GM18868 (cell line): ENCODE measurements around the gene POLN.

Experiments
- ATAC-seq: cut with Tn5 transposase; IDR thresholded peaks from one replicate; pipeline ENCODE4 v1.9.1; 2021; ENCODE audit warnings: mild to moderate bottlenecking, moderate library complexity; ENCODE audit not compliant: unreplicated experiment

Gene POLN

DNA sequence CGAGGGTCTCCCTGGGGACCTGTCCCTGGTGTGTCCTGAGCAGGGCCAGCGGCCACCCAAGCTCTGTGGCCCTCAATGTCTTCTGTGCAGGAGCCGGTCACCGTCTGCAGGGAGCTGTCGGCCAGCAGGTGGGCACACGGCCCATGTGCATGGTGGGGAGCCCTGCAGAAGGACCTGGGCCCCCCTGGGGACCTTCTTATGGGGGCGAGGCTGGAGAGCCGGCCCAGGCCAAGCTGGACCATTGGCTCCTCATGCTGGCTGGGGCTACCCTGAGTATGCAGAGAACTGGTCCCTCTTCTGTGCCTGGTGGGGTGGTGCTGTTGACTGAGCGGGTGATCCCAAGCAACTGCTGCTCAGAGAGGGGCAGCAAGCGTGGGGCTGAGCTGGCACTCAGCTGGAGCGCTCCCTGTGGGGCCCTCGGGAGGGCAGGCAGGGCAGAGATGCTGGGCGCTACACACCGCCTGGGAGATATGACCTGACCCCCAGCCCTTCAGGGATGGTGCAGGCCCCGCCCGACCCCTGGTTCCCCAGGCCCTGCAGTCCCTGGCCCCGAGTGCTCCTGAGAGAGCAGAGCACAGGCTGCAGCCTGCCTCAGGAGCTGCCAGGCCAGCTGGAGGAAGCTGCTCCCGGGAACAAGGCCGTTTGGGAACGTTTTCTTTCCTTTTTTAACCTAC, 168.0 kb downstream of the POLN start:
- no peak for ATAC-seq

DNA sequence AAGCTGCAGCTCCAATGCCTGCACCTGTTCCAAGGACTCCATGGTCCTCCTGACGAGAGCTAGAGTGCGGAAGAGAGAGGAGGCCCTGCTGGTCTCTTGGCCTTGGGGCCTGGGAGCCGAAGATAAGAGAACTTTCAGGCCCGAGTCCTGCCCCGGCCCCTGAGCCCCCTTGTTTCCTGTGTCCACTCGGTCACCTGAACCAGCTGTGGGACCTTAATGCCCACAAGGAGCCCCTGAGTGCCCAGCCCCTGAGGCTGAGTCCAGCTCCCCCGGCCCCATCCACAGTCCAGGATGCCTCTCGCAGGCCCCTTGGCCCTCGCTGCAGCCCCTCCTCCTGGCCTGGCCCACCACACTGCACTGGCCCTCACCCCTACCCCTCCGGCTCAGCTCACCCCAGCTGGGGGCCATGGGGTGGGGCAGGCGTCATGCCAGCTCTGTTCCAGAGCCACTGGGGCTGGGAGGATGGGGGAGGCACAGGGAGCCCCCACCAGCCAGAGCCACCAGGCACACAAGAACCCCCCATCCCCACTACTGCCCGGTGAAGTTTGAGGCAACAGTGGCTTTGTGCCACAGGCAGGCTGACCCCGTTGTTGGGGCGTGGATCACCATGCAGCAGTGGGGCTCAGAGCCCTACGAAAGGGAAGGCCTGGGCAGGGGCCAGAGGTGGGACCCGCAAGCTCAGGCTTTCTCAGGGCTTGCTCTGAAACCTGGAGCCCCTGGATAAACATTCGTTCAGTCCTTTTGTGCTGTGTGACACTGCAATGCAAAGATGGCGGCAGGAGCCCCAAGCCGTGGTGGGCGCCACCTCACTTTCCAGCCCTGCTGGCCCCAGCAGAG, 168.7 kb downstream of the POLN start:
- no peak for ATAC-seq

DNA sequence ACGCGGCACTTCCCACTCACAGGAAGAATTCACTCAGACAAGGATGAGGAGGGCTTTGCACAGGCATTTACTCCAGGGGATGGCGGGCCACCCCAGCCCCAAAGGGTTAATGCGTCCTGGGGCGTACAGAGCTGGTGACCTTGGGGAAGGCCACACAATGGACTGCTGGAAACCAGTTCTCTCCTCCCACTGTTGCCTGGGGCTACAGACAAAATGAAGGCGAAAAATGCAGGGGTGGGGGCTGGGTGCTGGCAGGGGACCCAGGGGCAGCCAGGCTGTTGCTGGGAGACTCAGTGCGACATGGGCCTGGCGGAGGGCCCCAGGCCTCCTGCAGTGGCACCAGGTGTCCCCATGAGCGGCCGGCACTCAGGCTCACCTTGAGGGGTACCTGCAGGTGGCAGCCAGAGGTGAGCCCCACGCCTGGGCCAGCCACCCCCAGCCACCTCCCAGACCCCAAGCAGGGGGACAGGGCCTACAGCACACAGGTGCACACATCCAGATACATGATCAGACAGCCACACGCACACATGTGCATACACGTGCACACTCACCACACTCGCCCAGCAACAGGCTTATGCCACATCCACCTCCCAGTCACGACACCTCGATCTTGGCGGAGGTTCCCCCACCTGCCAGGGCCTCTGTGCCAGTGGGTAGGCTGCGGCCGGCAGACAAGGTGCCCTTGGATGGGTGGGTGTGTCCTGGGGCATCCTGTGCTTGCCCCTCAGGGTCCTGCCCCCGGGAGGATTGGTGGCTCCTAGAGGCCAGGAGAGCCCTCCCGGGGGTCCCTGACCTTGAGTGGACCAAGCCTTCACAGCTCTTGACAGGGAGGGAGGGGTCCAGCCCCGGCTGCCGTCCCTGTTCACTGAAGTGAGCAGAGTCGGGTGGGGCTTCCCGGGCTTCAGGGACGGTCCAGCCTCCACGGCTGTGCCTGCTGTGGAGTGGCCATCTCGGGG, 169.7 kb downstream of the POLN start:
- no peak for ATAC-seq

- ATAC-seq: no peak
Observed at GRCh38 chr4:2071252-2071911, 170.5 kb downstream of the POLN start.

GRCh38 chr4:2070421-2071251, 171.3 kb downstream of the POLN start:
- no peak for ATAC-seq

DNA sequence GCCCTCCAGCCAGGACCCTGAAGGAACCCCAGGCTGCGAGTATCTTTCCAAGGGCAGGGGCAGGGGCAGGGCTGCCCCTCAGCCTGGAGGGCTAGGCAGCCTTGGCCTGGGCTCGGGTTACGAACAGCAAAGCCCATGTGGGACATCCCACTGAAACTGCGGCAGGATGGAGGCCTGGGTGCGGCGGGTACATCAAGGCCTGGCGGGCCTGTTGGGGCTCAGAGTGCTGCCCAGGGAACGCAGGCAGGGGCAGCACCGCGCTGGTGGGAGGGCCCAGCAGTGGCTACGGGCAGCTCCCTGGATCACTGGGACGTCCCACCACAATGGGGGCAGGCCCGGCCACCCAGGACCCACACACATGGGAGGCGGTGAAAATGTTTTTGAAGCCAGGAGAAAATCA, 171.9 kb downstream of the POLN start:
- no peak for ATAC-seq

GRCh38 chr4:2069161-2069971, 172.6 kb downstream of the POLN start:
- ATAC-seq: no peak

- ATAC-seq: no peak
Observed at GRCh38 chr4:2068566-2068965, 173.4 kb downstream of the POLN start.

DNA sequence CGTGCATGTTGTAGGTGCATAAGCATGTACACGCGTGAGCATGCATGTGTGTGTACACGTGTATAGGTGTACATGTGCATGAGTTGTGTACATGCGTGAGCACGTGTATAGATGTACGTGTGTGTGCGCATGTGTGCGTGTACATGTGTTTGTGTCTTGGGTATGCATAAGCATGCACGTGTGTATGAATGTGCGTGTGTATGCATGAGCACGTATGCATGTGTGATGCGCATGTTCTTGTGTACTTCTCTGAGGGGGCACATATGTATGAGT, 173.8 kb downstream of the POLN start:
- ATAC-seq: no peak

GRCh38 chr4:2067446-2068197, 174.3 kb downstream of the POLN start:
- no peak for ATAC-seq

DNA sequence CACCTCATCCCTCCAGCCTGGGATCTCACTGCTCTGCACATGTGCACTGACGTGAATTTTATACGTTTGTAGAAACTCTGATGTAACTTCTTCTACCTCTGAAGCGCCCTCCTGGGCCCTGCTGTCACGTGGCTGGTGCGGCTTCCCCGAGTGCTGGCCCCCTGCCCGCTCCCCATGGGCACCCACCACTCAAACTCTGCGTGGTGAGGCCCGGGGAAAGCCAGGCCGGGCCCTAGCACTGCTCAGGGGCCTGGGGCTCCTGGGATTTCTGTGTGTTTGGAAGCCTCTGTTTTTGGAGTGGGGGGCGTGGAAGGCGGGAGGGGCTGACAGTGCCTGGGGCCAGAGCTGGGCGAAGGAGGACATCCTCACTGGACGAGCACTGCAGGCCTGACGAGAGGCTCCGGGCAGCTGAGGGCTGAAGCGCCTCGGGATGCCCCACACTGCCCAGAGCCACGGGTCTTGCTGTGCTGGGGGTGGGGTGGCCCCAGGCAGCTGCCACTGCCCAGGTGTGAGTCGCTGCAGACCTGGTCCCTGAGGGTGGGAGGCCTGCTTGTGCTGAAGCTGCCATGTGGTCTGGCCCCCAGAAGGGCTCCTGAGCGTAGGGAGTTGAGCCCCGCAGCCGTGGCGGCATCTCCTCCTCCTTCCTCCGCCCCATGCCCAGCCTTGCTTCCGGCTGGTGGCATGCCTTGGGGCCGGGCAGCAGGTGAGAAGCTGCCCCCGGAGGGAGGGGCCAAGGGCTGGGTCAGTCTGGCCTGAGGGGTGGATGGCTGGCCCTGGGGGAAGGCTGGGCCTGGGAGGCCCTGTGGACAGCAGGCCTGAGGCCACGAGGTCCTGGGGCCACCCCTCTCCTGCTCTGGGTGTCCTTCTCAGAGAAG, 175.1 kb downstream of the POLN start:
- no peak for ATAC-seq

GRCh38 chr4:2066011-2066551, 175.8 kb downstream of the POLN start:
- ATAC-seq: no peak

DNA sequence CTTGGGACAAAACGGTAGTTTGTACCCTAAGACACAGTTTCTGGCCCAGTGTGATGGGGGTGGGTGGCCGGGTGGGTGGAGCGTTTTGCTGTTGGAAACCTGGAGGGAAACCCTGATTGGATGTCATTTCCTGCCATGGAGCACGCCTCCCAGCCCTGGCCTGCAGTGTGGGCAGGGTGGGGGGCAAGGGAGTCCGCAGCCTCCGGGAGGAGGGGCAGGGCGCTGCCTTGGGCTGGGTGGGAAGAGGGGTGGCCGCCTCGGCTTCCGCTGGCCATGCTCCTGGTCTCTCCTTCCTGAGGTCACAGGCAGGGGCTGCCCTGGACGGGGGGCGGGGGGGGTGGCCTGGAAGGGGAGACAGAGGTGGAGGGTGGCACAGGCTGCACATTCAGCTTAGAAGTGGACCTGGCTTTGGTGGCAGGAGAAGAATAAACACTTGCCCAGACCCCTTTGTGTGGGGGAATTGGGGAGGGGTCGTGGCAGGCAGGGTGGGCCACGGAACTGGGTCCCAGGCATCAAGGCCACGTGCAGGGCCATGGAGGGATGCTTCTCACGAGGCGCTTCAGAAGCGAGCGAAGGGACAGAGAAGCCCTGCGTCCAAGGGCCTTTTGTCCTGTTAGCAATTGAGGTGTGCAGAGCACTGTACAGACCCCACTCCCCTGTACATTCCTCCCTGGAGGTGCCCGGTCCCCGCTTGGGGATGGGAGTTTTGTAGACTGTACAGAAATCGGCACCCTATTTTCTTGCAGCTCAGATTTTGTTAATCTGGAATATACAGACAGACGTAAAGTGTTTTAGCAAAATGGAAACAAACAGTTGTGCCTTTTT, 176.6 kb downstream of the POLN start:
- no peak for ATAC-seq

GRCh38 chr4:2064276-2064991, 177.5 kb downstream of the POLN start:
- no peak for ATAC-seq

DNA sequence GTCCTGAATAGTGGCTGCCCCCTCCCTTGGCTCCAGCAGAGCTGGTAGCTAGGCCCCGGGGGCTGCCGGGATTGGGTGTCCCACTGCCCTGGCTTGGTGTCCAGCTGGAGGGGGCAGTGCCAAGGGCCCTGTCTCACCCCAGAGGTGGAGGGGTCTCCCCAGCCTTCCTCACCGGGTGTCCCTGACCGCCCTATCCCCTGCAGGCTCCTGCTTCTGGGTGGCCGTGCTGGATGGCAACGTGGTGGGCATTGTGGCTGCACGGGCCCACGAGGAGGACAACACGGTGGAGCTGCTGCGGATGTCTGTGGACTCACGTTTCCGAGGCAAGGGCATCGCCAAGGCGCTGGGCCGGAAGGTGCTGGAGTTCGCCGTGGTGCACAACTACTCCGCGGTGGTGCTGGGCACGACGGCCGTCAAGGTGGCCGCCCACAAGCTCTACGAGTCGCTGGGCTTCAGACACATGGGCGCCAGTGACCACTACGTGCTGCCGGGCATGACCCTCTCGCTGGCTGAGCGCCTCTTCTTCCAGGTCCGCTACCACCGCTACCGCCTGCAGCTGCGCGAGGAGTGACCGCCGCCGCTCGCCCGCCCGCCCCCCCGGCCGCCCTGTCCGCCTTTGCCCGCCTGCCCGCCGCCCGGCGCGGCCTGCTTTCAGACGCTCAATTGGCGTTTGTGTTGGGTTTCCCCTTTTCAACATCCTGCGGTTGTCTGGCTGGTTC, 178.2 kb downstream of the POLN start:
- ATAC-seq: no peak
